ENCODE measurements around the gene RFK. TPM values are rescaled to one million over a fixed set of nuclear protein-coding genes. Genes with fewer than 3 reads are reported as not detected.

Gene RFK
- total and polyA plus RNA-seq, 4 donors: 13.2 to 23.0 (median 16.9) TPM

DNA sequence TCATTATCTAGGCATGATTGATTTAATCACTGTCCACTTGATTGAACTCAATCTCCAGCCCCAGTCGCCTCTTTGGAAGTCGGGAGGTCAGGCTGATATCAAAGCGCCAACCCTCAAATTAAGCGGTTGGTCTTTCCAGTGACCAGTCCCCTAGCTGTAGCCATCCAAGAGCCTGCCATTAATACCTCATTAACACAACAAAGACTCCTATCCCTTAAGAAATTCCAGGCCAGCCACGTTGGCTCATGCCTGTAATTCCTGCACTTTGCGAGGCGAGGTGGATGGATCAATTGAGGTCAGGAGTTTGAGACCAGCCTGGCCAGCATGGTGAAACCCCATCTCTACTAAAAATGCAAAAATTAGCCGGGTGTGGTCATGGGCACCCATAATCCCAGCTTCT is 37.4 kb upstream of the RFK start:
- WGBS: 90% methylated on average over 8 of the region's 8 CpGs
- no peak for DNase-seq (ENCODE audit: low spot score)

GRCh38 chr9:76426807-76427419 is 32.7 kb upstream of the RFK start:
- H3K9me3 ChIP-seq (ENCODE audit: control insufficient read depth in 4 of 4, low read length in 3 of 4): no peaks in the 10 kb centered on the region
- H3K4me1 ChIP-seq (ENCODE audit: control insufficient read depth in 4 of 4, insufficient read depth in 4 of 4, low read length in 3 of 4): no peaks in the 10 kb centered on the region
- no peak overlapping the region for H3K9ac ChIP-seq (ENCODE audit: low read depth in 1 of 2, low read length in 2 of 2)
- no peaks in the 10 kb centered on the region for H3K36me3 ChIP-seq (ENCODE audit: control insufficient read depth in 4 of 4, insufficient read depth in 3 of 4, low read depth in 1 of 4, low read length in 3 of 4)
- WGBS: 93% methylated on average over 7 of the region's 7 CpGs
- TF ChIP-seq HNF4G (IDR thresholded peaks at IDR 0.05): no peak
- no peak for TF ChIP-seq SP1 (IDR thresholded peaks at IDR 0.05)
- TF ChIP-seq EGR1 (IDR thresholded peaks at IDR 0.05; ENCODE audit: low read depth in 2 of 2): no peak
- TF ChIP-seq, protein P1, sequence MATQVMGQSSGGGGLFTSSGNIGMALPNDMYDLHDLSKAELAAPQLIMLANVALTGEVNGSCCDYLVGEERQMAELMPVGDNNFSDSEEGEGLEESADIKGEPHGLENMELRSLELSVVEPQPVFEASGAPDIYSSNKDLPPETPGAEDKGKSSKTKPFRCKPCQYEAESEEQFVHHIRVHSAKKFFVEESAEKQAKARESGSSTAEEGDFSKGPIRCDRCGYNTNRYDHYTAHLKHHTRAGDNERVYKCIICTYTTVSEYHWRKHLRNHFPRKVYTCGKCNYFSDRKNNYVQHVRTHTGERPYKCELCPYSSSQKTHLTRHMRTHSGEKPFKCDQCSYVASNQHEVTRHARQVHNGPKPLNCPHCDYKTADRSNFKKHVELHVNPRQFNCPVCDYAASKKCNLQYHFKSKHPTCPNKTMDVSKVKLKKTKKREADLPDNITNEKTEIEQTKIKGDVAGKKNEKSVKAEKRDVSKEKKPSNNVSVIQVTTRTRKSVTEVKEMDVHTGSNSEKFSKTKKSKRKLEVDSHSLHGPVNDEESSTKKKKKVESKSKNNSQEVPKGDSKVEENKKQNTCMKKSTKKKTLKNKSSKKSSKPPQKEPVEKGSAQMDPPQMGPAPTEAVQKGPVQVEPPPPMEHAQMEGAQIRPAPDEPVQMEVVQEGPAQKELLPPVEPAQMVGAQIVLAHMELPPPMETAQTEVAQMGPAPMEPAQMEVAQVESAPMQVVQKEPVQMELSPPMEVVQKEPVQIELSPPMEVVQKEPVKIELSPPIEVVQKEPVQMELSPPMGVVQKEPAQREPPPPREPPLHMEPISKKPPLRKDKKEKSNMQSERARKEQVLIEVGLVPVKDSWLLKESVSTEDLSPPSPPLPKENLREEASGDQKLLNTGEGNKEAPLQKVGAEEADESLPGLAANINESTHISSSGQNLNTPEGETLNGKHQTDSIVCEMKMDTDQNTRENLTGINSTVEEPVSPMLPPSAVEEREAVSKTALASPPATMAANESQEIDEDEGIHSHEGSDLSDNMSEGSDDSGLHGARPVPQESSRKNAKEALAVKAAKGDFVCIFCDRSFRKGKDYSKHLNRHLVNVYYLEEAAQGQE (IDR thresholded peaks at IDR 0.05): no peak
- TF ChIP-seq JUND (IDR thresholded peaks at IDR 0.05): no peak
- H3K4me3 ChIP-seq (ENCODE audit: low read depth in 1 of 3, low read length in 3 of 3): no peak overlapping the region
- DNase-seq (ENCODE audit: low spot score): no peak
- no peaks in the 10 kb centered on the region for H3K27me3 ChIP-seq (ENCODE audit: control insufficient read depth in 4 of 4, insufficient read depth in 4 of 4, low read length in 3 of 4)
- no peak overlapping the region for H3K27ac ChIP-seq (ENCODE audit: low read depth in 1 of 2, low read length in 2 of 2)

More for the DNA sequence above, 37.4 kb upstream of the RFK start:
- H3K36me3 ChIP-seq (ENCODE audit: control insufficient read depth in 4 of 4, insufficient read depth in 3 of 4, low read depth in 1 of 4, low read length in 3 of 4): no peaks in the 10 kb centered on the region
- H3K4me1 ChIP-seq (ENCODE audit: control insufficient read depth in 4 of 4, insufficient read depth in 4 of 4, low read length in 3 of 4): no peaks in the 10 kb centered on the region
- TF ChIP-seq FOXA2 (IDR thresholded peaks at IDR 0.05): no peak
- H3K27ac ChIP-seq (ENCODE audit: low read depth in 1 of 2, low read length in 2 of 2): no peak overlapping the region
- no peak overlapping the region for H3K9ac ChIP-seq (ENCODE audit: low read depth in 1 of 2, low read length in 2 of 2)
- H3K9me3 ChIP-seq (ENCODE audit: control insufficient read depth in 4 of 4, low read length in 3 of 4): no peaks in the 10 kb centered on the region
- H3K27me3 ChIP-seq (ENCODE audit: control insufficient read depth in 4 of 4, insufficient read depth in 4 of 4, low read length in 3 of 4): no peaks in the 10 kb centered on the region
- no peak overlapping the region for H3K4me3 ChIP-seq (ENCODE audit: low read depth in 1 of 3, low read length in 3 of 3)

GRCh38 chr9:76425677-76426453 is 31.6 kb upstream of the RFK start:
- Histone ChIP-seq H3K36me3 (ENCODE audit: control insufficient read depth in 4 of 4, insufficient read depth in 3 of 4, low read depth in 1 of 4, low read length in 3 of 4) (no peaks in the 10 kb centered on the region), H3K27me3 (ENCODE audit: control insufficient read depth in 4 of 4, insufficient read depth in 4 of 4, low read length in 3 of 4) (no peaks in the 10 kb centered on the region), H3K9me3 (ENCODE audit: control insufficient read depth in 4 of 4, low read length in 3 of 4) (no peaks in the 10 kb centered on the region), H3K9ac (ENCODE audit: low read depth in 1 of 2, low read length in 2 of 2) (no peak overlapping the region), H3K4me3 (ENCODE audit: low read depth in 1 of 3, low read length in 3 of 3) (no peak overlapping the region), H3K4me1 (ENCODE audit: control insufficient read depth in 4 of 4, insufficient read depth in 4 of 4, low read length in 3 of 4) (no peaks in the 10 kb centered on the region), H3K27ac (ENCODE audit: low read depth in 1 of 2, low read length in 2 of 2) (no peak overlapping the region)
- 91% methylated on average over 8 of the region's 8 CpGs for WGBS
- no peak for DNase-seq (ENCODE audit: low spot score)
- TF ChIP-seq TAF1 (conservative IDR thresholded peaks at IDR 0.05) (no peak), EGR1 (IDR thresholded peaks at IDR 0.05; ENCODE audit: low read depth in 2 of 2) (no peak), NR2F2 (IDR thresholded peaks at IDR 0.05) (no peak), RAD21 (IDR thresholded peaks at IDR 0.05) (no peak), SP1 (IDR thresholded peaks at IDR 0.05) (no peak), FOXA1 (IDR thresholded peaks at IDR 0.05) (no peak), YY1 (IDR thresholded peaks at IDR 0.05) (no peak), HNF4G (IDR thresholded peaks at IDR 0.05) (no peak), JUND (IDR thresholded peaks at IDR 0.05) (no peak), FOXA2 (IDR thresholded peaks at IDR 0.05) (no peak), RXRA (IDR thresholded peaks at IDR 0.05) (no peak), GABPA (IDR thresholded peaks at IDR 0.05 in 1 of 2, conservative IDR thresholded peaks at IDR 0.05 in 1 of 2) (no peak), ATF3 (IDR thresholded peaks at IDR 0.05) (no peak), MAX (IDR thresholded peaks at IDR 0.05) (no peak)
- TF ChIP-seq, protein P2, sequence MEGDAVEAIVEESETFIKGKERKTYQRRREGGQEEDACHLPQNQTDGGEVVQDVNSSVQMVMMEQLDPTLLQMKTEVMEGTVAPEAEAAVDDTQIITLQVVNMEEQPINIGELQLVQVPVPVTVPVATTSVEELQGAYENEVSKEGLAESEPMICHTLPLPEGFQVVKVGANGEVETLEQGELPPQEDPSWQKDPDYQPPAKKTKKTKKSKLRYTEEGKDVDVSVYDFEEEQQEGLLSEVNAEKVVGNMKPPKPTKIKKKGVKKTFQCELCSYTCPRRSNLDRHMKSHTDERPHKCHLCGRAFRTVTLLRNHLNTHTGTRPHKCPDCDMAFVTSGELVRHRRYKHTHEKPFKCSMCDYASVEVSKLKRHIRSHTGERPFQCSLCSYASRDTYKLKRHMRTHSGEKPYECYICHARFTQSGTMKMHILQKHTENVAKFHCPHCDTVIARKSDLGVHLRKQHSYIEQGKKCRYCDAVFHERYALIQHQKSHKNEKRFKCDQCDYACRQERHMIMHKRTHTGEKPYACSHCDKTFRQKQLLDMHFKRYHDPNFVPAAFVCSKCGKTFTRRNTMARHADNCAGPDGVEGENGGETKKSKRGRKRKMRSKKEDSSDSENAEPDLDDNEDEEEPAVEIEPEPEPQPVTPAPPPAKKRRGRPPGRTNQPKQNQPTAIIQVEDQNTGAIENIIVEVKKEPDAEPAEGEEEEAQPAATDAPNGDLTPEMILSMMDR (IDR thresholded peaks at IDR 0.05; ENCODE audit: low read depth, low read length, missing input control): no peak
